ENCODE data around the gene MICU1.

MICU1 gene

DNA sequence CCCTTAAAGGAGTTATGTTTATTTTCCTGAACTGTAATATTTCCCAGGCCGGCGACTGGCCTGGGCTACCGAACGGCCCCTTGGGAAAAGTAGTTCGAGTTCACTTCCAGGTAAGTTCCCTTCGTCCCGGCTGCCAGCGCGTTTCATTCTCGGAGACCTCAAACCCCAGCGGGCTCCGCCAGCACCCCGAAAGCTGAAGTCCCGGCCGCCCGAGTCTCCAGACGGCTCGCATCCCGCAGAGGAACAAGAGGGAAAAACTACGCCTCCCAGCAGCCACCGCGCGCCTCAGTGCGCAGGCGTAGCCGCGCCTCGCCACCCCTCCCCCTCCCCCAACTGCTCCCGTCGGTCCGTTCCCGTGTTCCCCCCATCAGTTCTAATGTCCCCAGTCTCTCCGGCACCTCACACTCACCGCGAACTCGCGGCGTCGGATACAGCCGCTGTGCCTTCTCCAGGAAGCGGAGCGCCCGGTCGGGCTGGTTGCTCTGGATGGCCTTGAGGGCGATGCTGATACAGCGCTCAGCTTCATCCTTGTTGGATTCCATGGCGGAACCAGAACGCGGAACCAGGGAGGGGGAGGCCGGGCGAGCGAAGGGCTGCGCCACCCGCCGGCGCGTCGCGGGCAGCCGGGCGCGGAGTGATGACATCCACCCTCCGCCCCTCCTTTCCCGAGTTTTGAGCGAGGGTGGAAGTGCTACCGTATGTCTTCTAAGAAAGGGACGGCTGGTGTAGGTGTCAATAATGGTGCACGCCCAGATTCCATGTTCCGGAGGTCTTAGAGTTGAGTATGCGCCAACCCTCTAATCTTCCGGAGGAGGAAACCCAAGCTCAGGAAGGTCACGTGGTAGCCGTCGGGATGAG is 271.3 kb downstream of the MICU1 start, which contains the start of gene DNAJB12:
TSS of gene DNAJB12 (minus strand) at position 564 of the 858 bp plus-strand sequence. CDS start at position 542, 22 bp downstream.
- TF ChIP-seq, protein P1, sequence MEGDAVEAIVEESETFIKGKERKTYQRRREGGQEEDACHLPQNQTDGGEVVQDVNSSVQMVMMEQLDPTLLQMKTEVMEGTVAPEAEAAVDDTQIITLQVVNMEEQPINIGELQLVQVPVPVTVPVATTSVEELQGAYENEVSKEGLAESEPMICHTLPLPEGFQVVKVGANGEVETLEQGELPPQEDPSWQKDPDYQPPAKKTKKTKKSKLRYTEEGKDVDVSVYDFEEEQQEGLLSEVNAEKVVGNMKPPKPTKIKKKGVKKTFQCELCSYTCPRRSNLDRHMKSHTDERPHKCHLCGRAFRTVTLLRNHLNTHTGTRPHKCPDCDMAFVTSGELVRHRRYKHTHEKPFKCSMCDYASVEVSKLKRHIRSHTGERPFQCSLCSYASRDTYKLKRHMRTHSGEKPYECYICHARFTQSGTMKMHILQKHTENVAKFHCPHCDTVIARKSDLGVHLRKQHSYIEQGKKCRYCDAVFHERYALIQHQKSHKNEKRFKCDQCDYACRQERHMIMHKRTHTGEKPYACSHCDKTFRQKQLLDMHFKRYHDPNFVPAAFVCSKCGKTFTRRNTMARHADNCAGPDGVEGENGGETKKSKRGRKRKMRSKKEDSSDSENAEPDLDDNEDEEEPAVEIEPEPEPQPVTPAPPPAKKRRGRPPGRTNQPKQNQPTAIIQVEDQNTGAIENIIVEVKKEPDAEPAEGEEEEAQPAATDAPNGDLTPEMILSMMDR (IDR thresholded peaks at IDR 0.05): no peak

DNA sequence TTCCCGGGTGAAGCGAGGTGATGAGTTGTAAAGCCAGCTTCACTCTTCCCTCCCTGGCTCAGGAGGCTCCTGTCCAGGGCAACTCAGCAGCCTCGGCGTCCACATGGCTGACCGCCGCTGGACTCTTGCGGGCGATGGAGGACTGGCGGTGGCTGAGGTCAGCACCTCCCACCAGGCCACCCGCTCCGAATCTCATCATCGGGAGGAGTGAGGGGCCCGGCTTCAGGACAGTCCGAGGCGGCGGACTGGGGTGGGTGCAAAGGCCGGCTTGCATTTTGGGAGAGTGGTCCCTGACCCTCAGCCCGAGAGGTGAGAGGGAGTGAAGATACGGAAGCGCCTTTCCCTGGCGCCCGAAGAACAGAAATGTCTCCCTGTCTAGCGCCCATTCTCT is 271.9 kb downstream of the MICU1 start:
- TF ChIP-seq, protein P1 (IDR thresholded peaks at IDR 0.05): no peak

GRCh38 chr10:72353028-72353964 is 272.6 kb downstream of the MICU1 start:
- TF ChIP-seq, protein P1 (IDR thresholded peaks at IDR 0.05): no peak

- TF ChIP-seq, protein P1 (IDR thresholded peaks at IDR 0.05): no peak
Observed at GRCh38 chr10:72351479-72351878, 274.4 kb downstream of the MICU1 start.

DNA sequence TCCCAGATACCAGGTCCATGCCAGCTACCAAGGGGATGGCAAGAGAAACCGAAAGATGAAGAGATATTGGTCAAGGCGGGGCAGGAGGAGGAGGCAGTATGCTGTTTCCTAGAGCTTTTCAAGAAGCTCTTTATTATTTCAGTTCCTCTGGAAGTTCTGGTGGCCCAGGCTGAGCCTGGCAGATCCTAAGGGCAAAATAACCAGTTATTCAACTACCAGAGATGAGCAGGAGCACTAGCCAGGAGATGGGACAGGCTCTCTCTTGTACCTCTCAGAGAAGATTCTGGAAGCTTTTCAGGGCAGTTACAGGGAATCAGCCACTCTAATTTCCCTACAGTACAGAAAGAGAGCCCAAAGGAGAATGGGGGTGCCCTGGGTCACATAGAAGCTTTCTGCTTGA is 276.4 kb downstream of the MICU1 start:
- TF ChIP-seq, protein P1 (IDR thresholded peaks at IDR 0.05): no peak

GRCh38 chr10:72348282-72348681 is 277.6 kb downstream of the MICU1 start:
- TF ChIP-seq, protein P1 (IDR thresholded peaks at IDR 0.05): no peak

DNA sequence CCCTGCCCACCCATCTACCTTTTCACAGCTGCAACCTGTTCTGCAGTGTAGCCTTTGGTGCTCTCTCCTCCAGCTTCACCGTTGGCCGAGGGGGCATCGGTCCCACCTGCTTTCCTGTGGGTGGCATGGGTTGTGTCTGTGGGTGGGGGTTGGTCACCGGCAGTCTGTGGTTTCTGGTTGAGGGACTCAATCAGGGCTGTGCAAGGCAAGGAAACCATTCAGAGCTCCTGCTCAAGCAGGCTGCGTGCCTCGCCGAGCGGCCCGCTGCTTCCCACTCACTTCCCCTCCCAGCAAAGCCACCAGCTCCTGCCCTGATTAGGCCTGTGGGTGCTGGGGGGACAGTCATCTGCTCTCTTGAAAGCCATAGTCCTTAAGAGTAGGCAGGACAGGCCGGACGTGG is 280.9 kb downstream of the MICU1 start:
- TF ChIP-seq, protein P1 (IDR thresholded peaks at IDR 0.05): no peak

Measured in LNCAP (cell line).